CD14-positive monocyte (primary cell): ENCODE measurements around the gene GSPT1. TPM values are rescaled to one million over a fixed set of nuclear protein-coding genes. Genes with fewer than 3 reads are reported as not detected.
A peak's percentile ranks its signal among the peaks of the same experiment; 100 is the strongest.

ENCODE experiments used
- DNase-seq, 3 donors: peaks; one replicate each; pipeline ENCODE4 v3.0.0-alpha.2; 2011 to 2022
- H2AFZ ChIP-seq: 2 replicates; pipeline ENCODE4 v1.6.0; 2012; ENCODE audit warnings: mild to moderate bottlenecking, low read depth, low read length, inconsistent platforms; ENCODE audit not compliant: insufficient read depth, poor library complexity, severe bottlenecking
- H3K27ac ChIP-seq, 2 donors: 1 replicate in 1 of 2; 2 replicates in 1 of 2; pipeline ENCODE4 v1.5.1; 2012 to 2013; ENCODE audit warnings: low read length in 2 of 2, control low read depth in 1 of 2, inconsistent platforms in 1 of 2, low read depth in 1 of 2, mild to moderate bottlenecking in 1 of 2
- H3K27me3 ChIP-seq, 2 donors: one replicate each; pipeline versions ENCODE4 v1.6.0 to v1.6.1; 2011 to 2013; ENCODE audit warnings: low read length in 2 of 2; ENCODE audit not compliant: control insufficient read depth in 2 of 2, insufficient read depth in 2 of 2
- H3K36me3 ChIP-seq, 2 donors: replicated peaks in 1 of 2; 1 replicate in 1 of 2; 2 replicates in 1 of 2; pipeline versions ENCODE4 v1.5.1 to v1.6.1; 2012 to 2013; ENCODE audit warnings: low read length in 2 of 2, control low read depth in 1 of 2, inconsistent platforms in 1 of 2, mild to moderate bottlenecking in 1 of 2; ENCODE audit not compliant: insufficient read depth in 2 of 2, control insufficient read depth in 1 of 2
- H3K4me1 ChIP-seq, 2 donors: 1 replicate in 1 of 2; 2 replicates in 1 of 2; pipeline versions ENCODE4 v1.5.1 to v1.6.1; 2012 to 2013; ENCODE audit warnings: low read length in 2 of 2, control low read depth in 1 of 2, inconsistent platforms in 1 of 2, mild to moderate bottlenecking in 1 of 2, moderate library complexity in 1 of 2; ENCODE audit not compliant: insufficient read depth in 2 of 2, control insufficient read depth in 1 of 2
- H3K4me2 ChIP-seq: replicated peaks from 2 replicates; pipeline ENCODE3; 2012; ENCODE audit warnings: low read length, moderate library complexity, mild to moderate bottlenecking; ENCODE audit not compliant: poor library complexity, severe bottlenecking; ENCODE audit errors: extremely low read depth
- H3K4me3 ChIP-seq, 3 experiments: fragments of 200-600 bp in 1 of 3; sonication (generic) in 1 of 3; replicated peaks in 1 of 3; 1 replicate in 2 of 3; 2 replicates in 1 of 3; pipeline ENCODE4 v1.5.1; 2011 to 2013; ENCODE audit warnings: low read length in 3 of 3, mild to moderate bottlenecking in 3 of 3, control low read depth in 2 of 3, low read depth in 2 of 3, inconsistent platforms in 1 of 3, moderate library complexity in 1 of 3
- H3K79me2 ChIP-seq: 2 replicates; pipeline ENCODE4 v1.6.0; 2012; ENCODE audit warnings: mild to moderate bottlenecking, control low read depth, inconsistent platforms, low read length, moderate library complexity; ENCODE audit not compliant: insufficient read depth
- H3K9ac ChIP-seq: 2 replicates; pipeline ENCODE4 v1.6.0; 2017; ENCODE audit warnings: low read length, mild to moderate bottlenecking; ENCODE audit not compliant: insufficient read depth, poor library complexity, severe bottlenecking
- H3K9me3 ChIP-seq, 2 donors: replicated peaks in 1 of 2; 1 replicate in 1 of 2; 2 replicates in 1 of 2; pipeline versions ENCODE4 v1.5.1 to v1.6.1; 2012 to 2013; ENCODE audit warnings: low read length in 2 of 2, control low read depth in 1 of 2; ENCODE audit not compliant: control insufficient read depth in 1 of 2, insufficient read depth in 1 of 2
- H4K20me1 ChIP-seq: 2 replicates; pipeline ENCODE4 v1.6.0; 2012; ENCODE audit warnings: mild to moderate bottlenecking, low read length, control low read depth, moderate library complexity; ENCODE audit not compliant: insufficient read depth
- H3K27ac Mint-ChIP-seq, 7 donors: one replicate each; pipeline ENCODE4 v1.8.0; 2020; ENCODE audit warnings: mild to moderate bottlenecking in 7 of 7, mixed read lengths in 7 of 7, moderate library complexity in 6 of 7, inconsistent platforms in 2 of 7
- H3K27me3 Mint-ChIP-seq, 3 donors: one replicate each; pipeline ENCODE4 v1.8.0; 2021 to 2022; ENCODE audit warnings: low read depth in 3 of 3, mild to moderate bottlenecking in 3 of 3, mixed read lengths in 3 of 3, moderate library complexity in 3 of 3, inconsistent platforms in 1 of 3
- H3K36me3 Mint-ChIP-seq, 2 donors: one replicate each; pipeline ENCODE4 v1.8.0; 2020; ENCODE audit warnings: mixed read lengths in 2 of 2, inconsistent platforms in 1 of 2, mild to moderate bottlenecking in 1 of 2
- H3K4me1 Mint-ChIP-seq: one replicate; pipeline ENCODE4 v1.8.0; 2020; ENCODE audit warnings: mild to moderate bottlenecking, mixed read lengths
- H3K4me3 Mint-ChIP-seq, 2 donors: one replicate each; pipeline ENCODE4 v1.8.0; 2020; ENCODE audit warnings: mild to moderate bottlenecking in 2 of 2, mixed read lengths in 2 of 2, moderate library complexity in 1 of 2
- H3K9me3 Mint-ChIP-seq, 7 donors: one replicate each; pipeline ENCODE4 v1.8.0; 2020 to 2022; ENCODE audit warnings: mixed read lengths in 7 of 7, mild to moderate bottlenecking in 6 of 7, moderate library complexity in 6 of 7, inconsistent platforms in 2 of 7
- CTCF ChIP-seq: fragments of 200-600 bp; IDR thresholded peaks from one replicate; pipeline ENCODE4 v1.8.0; 2022; ENCODE audit warnings: antibody characterized with exemption, mild to moderate bottlenecking
- WGBS: methylation state at CpG from one replicate; pipeline ENCODE4 v1.1.5; 2013; ENCODE audit warnings: missing lambda C conversion rate; ENCODE audit not compliant: insufficient coverage; 5-methylcytosine and 5-hydroxymethylcytosine counted together
- intact Hi-C, 2 donors: fragments of 100-400 bp; cut with micrococcal nuclease; formaldehyde crosslinking; loops; one replicate each; pipeline versions ENCODE4 v1.15.0 to v1.15.1; 2023
- polyA plus RNA-seq, 3 donors: library from polyadenylated mRNA; depleted of rRNA in 1 of 3; unstranded in 2 of 3; stranded (reverse) in 1 of 3; fragments of 300-500 nt in 2 of 3; fragments of >200 nt in 1 of 3; fragmentation: Illumina TruSeq in 2 of 3; gene quantifications; 1 replicate in 2 of 3; 2 replicates in 1 of 3; pipeline ENCODE4 v1.2.3, GENCODE V29; 2012 to 2021

The GSPT1 gene
- polyA plus RNA-seq, 3 donors: 22.4 to 48.3 (median 47.9) TPM

GRCh38 chr16:11950388-11950787, 34.6 kb upstream of the GSPT1 start:
- Mint-ChIP-seq H3K36me3 (no peaks in the 10 kb centered on the region), H3K4me3 (no peak overlapping the region), H3K27me3 (peaks cover 0 to 3% (median 0%) of the 10 kb centered on the region in 3 donors), H3K4me1 (no peaks in the 10 kb centered on the region), H3K9me3 (no peaks in the 10 kb centered on the region), H3K27ac (peak overlapping the region in 1 of 7 donors; percentile 58)
- DNase-seq: no peak
- no peak overlapping the region for H3K9ac ChIP-seq
- WGBS: 96% methylated on average over 4 of the region's 5 CpGs
- H3K27ac ChIP-seq: no peak overlapping the region
- no peaks in the 10 kb centered on the region for H3K4me1 ChIP-seq
- no peaks in the 10 kb centered on the region for H3K27me3 ChIP-seq
- no peak overlapping the region for H3K4me2 ChIP-seq
- H3K9me3 ChIP-seq: no peaks in the 10 kb centered on the region
- no peaks in the 10 kb centered on the region for H4K20me1 ChIP-seq
- intact Hi-C loops: no loop called here
- H2AFZ ChIP-seq: peak overlapping the region; percentile 60
- no peak for TF ChIP-seq CTCF
- no peaks in the 10 kb centered on the region for H3K36me3 ChIP-seq
- H3K4me3 ChIP-seq: no peak overlapping the region
- H3K79me2 ChIP-seq: no peaks in the 10 kb centered on the region

GRCh38 chr16:11949527-11949926, 33.8 kb upstream of the GSPT1 start:
- H3K4me3 Mint-ChIP-seq: no peak overlapping the region
- Histone ChIP-seq H3K4me1 (no peaks in the 10 kb centered on the region), H3K4me2 (no peak overlapping the region), H3K36me3 (no peaks in the 10 kb centered on the region), H3K79me2 (no peaks in the 10 kb centered on the region), H4K20me1 (no peaks in the 10 kb centered on the region), H3K4me3 (no peak overlapping the region), H3K9me3 (no peaks in the 10 kb centered on the region), H2AFZ (no peak overlapping the region), H3K9ac (no peak overlapping the region), H3K27me3 (no peaks in the 10 kb centered on the region), H3K27ac (no peak overlapping the region)
- no peaks in the 10 kb centered on the region for H3K36me3 Mint-ChIP-seq
- H3K4me1 Mint-ChIP-seq: no peaks in the 10 kb centered on the region
- no peaks in the 10 kb centered on the region for H3K9me3 Mint-ChIP-seq
- TF ChIP-seq CTCF: peak; percentile 51
- DNase-seq: peak; percentile 13 to 32 (median 26)
- peaks cover 0 to 3% (median 0%) of the 10 kb centered on the region in 3 donors for H3K27me3 Mint-ChIP-seq
- intact Hi-C loops: loop anchor here in 1 of 2 donors (2.0 kb wide), 1 partner anchor 119 kb away; no protein-coding TSS in a partner anchor
- WGBS: 50% methylated on average over 2 of the region's 4 CpGs
- H3K27ac Mint-ChIP-seq: no peak overlapping the region
